ENCODE results near the gene GPR157.

- TF ChIP-seq EZH2 (IDR thresholded peaks at IDR 0.05; ENCODE audit: insufficient read depth, low read length) (no peak), CTCF (IDR thresholded peaks at IDR 0.05; ENCODE audit: insufficient read depth, low read depth, low read length) (no peak)
Observed at GRCh38 chr1:9081473-9081872, 47.4 kb downstream of the GPR157 start.
